Skeletal muscle cell (primary cell): ENCODE data around the gene NDUFS2.

Experiments
- DNase-seq: peaks from one replicate; pipeline ENCODE4 v3.0.0-alpha.2; 2010; ENCODE audit warnings: low read depth
- H3K4me3 ChIP-seq: 2 replicates; pipeline ENCODE4 v1.5.1; 2011; ENCODE audit warnings: low read depth, mild to moderate bottlenecking, control low read depth, low read length, moderate library complexity

NDUFS2 gene

DNA sequence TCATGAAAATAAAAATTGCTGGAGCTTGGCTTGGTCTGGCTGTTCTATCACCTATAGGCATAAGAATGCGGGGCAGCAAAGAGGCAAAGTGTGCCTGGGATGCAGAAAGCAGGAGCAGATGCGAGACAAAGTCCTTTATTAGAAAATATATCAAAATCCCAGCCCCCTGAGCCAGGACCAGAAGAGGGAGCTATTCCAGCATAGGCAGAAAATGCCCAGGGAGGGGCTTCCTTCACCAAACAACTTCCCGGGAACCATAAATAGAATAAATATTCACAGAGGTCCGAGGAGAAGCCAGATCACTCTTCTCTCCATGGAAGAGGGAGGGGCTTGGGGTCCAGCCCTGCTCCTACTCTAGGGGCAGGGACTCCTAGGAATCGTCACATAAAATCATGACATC is 31.0 kb upstream of the NDUFS2 start:
- DNase-seq, result no peak
- H3K4me3 ChIP-seq, result no peak overlapping the region

DNA sequence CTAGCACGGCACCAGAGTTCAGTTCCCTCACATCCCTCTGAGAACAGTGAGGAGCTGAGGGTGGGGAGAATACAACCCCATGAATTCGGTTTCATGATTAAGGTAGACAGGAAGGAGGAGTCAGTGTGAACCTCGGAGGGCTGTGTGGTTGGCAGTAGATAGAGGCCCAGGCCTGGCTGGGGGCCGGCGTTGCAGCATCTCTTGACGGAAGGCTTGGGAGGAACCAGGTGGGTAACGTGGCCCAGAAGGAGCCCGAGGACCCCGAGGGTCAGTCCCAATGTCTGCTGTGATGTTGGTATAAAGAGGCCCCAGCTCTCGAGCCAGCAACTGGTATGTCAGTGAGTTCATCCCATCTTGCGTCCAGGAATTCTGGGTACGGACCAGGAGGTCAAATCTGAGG is 30.5 kb upstream of the NDUFS2 start:
- H3K4me3 ChIP-seq, result no peak overlapping the region
- no peak for DNase-seq

DNA sequence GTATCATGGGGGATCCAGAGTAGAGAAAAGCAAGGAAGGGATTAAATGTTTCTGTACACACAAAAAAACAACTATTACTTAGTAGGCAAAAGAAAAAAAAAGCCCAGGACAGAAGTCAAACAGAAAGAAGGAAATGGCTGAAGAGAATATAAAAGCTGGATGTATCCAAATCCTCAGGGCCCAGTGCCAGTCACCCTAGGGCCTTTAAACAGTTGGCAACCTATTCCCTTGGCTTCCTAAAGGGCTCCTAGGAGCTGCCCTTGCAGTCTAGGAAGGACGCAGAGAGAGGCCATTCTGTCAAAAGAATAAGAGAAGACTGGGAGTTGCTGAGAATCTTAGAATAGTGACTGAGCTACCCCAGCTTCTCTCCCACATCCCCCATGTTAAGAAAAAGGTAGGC is 29.8 kb upstream of the NDUFS2 start:
- H3K4me3 ChIP-seq, result no peak overlapping the region
- DNase-seq, result no peak

DNA sequence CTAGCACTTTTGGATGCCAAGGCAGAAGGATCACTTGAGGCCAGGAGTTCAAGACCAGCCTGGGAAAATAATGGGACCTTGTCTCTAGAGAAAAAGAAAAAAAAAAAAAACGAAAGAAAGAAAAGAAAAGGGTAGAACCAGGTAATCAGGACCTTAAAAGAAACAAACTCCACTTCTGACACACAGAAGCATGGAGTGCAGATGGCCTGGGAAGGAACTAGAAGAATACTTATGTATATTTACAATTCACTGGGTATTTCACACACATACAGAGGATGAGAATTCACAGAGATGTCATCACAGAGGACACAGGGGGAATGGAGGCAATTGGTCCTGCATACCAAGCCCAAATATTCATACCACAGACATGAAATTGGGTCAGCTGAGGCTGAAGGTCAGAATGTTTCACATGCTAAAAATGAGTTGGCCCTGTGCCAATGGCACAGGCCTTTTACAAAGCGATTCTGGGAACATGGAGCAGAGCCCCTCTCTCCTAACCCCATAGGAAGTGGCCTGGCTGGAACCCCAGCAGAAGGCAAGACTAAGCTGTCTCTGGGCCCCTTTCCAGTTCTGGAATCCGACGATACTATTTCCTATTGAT is 29.3 kb upstream of the NDUFS2 start:
- no peak overlapping the region for H3K4me3 ChIP-seq
- peak; percentile 100 for DNase-seq

DNA sequence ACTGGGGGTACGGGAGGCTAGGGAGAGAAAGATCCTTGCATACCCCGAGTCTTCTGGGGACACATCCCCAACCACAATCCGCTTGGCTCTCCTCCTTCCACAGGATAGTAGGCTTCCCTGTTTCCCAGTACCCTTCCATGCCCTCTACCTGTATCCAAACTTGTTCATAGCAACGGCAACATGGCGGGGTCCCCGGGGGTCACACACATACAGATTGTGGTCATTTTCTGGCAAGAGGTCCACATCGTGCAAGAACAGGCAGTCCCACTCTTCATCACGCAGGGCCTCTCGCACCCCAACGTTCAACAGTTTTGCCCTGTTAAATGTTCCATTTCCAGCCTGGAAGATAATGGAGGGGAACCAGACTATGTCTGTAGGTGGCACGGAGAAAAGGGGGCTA is 28.5 kb upstream of the NDUFS2 start:
- H3K4me3 ChIP-seq, result no peak overlapping the region
- no peak for DNase-seq

DNA sequence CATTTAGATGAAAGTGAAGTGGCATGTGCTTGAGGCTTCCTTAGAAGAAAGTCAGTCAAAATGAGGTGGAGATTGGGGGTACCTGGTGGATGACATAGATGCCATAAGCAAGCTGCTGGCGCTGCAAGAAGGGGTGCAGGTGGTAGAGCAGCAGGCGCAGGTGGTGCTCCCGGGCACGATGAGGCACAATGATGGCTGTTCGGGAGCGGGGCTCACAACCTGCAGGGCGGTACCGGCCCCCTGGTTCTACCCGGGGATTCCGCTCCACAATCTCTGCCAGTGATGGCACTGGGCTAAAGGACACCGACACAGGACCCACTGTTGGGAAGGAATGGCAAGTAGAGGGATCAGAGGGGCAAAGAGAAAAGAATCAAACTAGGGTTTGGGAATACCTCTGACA is 27.3 kb upstream of the NDUFS2 start:
- H3K4me3 ChIP-seq, result no peak overlapping the region
- no peak for DNase-seq

DNA sequence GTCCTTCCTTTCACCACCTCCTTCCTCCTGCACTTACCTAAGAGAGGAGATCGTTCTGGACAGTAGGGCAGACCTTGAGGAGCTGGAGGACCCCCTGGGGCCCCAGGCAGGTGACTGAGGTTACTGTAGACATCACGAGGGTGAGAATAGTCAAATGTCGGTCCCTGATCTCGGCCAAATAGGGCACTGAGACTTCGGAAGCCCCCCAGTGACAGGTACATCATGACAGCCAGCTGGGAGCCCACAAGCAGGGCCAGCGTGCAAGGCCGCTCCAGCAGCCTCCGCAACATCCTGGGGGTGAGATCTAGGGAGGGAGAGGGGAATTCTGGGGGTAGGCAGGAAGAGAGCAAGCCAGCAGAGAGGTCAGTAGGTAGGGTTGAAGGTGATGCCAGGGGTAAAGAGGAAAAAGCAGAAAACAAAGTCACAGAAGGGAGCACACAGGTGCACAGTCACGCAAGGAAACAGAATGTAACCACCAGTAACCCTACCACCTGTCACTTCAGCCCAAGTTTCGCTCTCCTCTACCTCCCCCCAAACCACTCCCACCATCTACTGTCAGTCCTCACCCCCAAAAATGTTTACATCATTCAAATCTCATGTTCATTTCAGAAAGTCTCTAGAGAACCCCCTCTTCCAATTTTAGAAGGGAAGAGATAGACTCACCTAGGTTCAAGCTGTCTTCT is 26.3 kb upstream of the NDUFS2 start:
- no peak for DNase-seq
- H3K4me3 ChIP-seq, result peak overlapping the region; percentile 89

DNA sequence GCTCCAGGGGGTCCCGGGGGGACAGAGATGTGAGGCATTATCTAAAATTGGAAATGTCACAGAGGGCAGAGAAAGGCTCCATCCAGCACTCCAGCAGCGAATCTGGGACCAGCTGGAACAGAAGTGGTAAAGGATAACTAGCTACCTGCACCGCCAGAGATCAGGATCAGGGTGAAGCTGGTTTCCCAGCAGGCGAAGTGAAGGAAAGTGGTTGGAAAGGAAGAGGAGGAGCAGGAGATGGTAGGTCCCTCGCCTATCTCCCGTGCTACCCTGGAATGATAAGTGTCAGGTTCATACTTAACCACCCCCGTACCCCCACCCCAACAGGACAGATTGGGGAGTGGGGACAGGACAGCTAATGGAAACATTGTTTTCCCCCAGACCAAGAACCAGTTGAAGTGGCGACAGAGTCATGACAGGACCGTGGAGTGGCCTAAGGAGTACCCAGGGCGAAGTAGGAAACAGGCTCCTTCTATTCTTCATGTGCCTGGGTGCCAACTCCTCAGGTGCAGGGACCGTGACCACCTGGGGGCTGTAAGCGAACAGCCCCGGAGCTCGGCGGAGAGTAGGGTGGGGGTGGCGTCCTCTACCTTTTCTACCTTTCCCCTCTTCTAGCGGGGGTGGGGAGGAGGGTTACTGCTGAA is 25.6 kb upstream of the NDUFS2 start:
- no peak for DNase-seq
- H3K4me3 ChIP-seq, result peak overlapping the region; percentile 89

DNA sequence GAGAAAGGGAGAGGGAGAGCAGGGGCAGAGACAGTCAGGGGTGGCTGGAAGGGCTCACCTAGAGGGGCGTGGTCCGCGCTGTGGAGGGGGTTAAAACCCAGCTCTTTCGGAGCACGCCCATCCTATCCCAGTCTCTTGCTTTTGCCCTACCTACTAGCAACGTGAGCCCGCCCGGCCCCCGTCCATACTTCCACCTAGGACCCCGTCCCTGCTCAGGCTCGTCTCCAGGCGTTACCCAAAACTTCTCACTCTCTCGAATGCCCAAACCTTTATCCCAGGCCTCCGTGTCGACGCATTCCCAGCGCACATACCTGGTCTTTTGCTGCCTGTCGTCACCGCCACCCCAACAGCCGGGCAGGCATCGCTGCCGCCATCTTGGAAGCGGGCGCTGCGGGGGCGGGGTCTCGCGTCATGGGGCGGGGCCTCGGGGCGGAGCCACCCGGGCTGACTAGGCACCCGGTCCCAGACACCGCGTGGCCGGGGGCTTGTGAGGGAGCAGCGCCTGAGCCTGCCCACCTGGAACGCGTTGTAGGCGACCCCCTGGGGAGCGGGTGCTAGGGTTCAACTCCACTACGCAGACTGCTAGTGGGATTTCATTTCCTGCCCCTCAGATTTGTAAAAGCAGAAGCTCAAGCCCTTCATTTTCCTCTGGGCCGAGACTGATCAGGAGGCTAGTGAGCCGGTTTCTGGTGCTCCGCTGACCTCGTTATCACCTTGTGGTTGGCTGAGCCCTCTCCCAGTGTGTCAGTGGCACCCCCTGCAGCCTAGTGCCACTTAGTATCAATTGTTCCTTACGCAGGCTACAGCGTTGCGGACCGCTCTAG is 24.8 kb upstream of the NDUFS2 start, which contains the start of gene B4GALT3:
B4GALT3 (minus strand) TSS at position 396 of the 824 bp plus-strand sequence. CDS start 1,447 bp downstream, outside the sequence.
- peak within 1 kb of the TSS; percentile 89 for H3K4me3 ChIP-seq

DNA sequence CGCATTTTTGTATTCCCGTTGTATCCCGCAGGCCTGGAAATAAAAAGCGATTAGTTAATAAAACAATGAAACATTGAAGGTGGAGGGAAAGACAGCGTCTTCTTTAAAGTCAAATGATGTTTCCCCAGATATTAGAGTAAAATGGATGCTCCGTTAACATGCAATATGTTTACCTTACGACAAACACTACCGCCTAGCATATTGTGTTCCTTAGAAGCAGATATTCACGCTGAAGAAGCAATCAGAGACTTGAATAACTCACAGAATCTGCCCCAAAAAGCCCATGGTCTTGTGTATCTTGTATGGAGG is 24.3 kb upstream of the NDUFS2 start:
- H3K4me3 ChIP-seq, result peak overlapping the region; percentile 89

More for the DNA sequence above, 24.8 kb upstream of the NDUFS2 start, which contains the start of gene B4GALT3:
- DNase-seq, result peak; percentile 41

DNA sequence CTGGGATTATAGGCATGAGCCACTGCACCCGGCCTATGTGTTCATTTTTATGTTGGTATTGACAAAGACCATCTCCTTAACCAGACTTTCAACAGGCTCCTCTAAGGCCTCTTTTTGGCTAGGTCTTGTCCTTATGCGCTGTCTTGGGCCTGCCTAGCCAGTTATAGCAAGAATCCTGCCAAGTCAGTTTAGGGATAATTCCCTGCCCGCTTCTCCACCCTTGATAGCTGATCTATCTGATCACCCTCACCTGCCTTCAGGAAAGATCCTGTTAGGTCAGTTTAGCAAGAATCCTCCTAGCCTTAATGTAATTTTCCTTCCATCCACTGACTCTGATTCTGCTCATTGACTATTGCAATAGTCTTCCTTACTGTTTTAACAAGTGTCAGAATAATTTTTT is 22.5 kb upstream of the NDUFS2 start:
- DNase-seq, result no peak
- H3K4me3 ChIP-seq, result no peak overlapping the region

More for the DNA sequence above, 24.3 kb upstream of the NDUFS2 start:
- DNase-seq, result no peak

DNA sequence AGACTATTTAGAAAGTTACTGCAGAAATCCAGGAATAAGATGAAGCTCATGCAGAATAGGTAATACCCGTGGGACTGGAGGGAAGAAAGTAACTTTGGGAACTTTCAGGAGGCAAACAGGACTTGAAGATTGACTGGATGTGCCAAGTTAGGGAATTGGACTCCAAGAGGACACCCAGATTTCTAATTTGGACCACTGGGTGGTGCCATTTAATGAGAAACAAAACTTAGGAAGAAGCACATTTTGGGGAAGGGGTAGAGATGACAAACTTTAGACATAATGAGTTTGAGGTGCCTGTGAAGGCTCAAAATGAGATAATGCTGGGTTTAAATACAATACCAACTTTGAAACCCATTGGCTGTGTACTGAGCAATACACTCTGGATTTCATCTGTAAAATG is 21.5 kb upstream of the NDUFS2 start:
- H3K4me3 ChIP-seq, result no peak overlapping the region
- DNase-seq, result no peak

DNA sequence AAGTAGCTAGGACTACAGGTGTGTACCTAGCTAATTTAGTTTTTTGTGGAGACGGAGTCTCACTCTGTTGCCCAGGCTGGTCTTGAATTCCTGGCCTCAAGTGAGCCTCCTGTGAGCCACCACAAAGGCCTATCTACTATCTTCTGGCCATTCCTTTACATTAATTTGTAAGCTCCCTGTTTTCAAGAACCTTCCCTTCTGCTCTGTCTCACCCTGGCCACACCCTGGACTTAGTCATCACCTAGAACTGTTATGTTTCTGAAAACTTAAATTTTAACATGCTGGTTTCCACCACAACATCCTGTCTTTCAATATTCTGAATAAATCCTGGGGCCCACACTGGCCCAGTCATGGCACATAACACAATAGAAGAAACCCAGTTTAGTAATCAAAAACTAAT is 20.0 kb upstream of the NDUFS2 start:
- H3K4me3 ChIP-seq, result no peak overlapping the region
- DNase-seq, result no peak

DNA sequence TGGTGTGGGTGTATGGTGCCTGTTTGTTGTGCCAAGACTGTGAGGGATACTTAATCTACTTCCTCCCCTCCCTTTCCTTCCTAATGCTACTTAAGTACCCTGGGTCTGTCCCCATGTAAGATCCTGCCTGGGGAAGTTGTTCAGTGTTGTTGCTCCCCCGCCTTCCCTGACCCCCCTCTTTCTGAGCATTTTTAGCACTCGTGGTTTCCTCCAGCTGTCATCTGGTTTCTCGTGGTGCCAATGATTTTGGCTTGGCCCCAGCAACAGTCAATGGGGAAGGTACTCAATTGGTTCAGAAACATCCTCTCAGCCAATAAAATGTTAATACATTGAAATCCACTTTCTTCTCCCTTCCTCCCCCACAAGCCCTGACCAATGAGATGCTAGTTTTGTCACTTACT is 16.9 kb upstream of the NDUFS2 start:
- H3K4me3 ChIP-seq, result no peak overlapping the region
- DNase-seq, result peak; percentile 54

DNA sequence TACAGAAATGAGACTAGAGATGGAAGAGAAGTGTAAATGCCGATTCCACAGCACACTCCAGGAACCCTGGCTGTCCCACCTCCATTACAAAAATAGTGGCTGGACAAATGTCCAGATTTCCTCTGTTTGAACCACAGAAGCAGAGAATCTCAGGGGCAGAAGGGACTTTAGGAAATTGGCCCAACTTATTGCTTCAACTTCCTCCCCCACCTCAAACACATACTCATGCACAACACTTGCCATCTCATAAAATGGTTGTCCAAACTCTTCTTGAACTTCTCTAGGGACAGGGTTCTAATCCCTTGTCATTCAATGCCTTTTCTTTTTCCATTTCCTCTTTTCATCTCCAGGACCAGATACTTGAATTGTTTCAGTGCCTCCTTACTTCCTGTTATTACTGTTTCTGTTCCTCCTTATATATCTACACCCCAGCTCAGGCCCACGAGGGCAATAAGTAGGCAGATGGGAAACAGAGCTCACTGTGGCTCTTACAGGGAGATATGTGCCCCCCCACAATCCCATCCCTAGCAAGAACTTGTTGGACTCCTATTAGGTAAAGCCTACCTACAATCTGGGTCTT is 16.3 kb upstream of the NDUFS2 start:
- no peak for DNase-seq
- no peak overlapping the region for H3K4me3 ChIP-seq

DNA sequence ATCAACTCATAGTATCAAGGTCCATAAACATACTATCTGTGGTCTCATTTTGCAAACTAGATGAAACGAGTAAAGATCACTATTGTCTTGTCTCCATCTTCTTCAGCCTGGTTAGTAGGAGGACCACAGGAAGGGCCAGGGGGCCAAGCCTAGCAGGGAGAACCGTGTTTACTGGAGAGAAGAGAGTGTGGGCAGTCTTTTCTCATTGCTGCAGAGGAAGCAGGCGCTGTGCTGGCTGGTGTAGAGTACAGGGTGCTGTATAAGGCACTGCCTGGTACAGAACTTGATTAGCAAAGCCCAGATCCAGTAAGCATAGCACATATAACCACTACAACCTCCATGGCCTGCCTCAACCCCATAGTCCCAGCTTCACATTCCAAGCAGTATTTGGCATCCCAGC is 14.9 kb upstream of the NDUFS2 start:
- no peak overlapping the region for H3K4me3 ChIP-seq
- no peak for DNase-seq

DNA sequence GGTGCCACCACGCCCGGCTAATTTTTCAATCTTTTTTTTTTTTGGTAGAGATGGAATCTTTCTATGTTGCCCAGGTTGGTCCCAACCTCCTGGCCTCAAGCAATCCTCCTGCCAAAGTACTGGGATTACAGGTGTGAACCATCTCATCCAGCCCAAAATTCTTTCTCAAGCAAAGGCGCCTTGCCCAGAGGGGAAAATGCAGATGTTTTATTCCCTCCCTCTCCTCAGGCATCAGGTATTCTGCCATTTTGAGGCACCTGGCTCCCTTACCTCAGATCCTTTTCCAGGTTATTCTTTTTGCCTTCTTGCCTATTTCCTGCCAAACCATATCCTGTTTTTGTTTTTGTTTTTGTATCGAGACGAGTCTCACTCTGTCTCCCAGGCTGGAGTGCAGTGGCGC is 13.8 kb upstream of the NDUFS2 start:
- DNase-seq, result no peak
- H3K4me3 ChIP-seq, result no peak overlapping the region

DNA sequence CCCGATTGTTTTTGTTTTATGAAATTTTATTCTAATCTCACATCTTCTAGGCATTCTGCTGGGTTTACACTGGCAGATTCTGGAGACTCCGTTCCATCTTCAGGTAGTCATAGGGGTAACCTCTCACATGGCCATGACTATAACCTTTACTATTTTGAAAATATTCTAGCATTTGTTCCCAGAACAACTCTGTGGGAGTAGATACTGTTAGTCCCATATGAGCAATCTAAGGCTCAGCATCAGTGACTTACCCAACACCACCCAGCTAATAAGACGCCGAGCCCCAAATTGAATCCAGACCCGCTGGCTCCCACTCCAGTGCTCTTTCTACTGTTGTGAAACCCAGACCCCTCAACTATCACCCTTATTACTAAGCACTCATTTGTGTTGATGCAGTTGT is 13.1 kb upstream of the NDUFS2 start:
- H3K4me3 ChIP-seq, result no peak overlapping the region
- DNase-seq, result no peak

DNA sequence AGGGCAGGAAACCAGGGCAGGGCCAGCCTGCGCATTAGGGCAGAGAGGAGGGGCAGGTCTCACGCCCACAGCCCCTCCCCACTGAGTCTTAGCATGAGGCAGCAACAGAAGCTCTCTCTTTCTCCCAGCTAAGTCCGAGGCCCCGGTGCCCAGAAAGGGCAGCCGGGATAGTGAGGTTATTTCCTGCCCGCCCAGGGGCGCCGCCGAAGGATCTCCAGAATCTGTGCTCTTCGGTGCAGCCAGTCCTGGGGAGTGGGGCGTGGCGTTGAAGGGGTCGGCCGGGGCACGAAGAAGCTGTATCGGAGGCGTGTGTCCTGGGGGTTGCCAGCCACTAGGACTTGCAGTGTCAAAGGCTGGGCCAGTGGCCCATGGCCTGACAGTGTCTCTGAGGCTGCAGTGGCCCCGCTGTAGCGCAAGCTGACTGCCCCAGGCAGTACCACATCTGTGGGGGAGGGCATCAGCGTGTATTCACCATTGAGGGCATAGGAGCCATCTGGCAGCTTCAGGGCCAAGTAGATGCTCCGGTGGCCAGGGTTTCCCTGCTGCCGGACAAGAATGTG is 11.1 kb upstream of the NDUFS2 start:
- H3K4me3 ChIP-seq, result no peak overlapping the region
- no peak for DNase-seq

DNA sequence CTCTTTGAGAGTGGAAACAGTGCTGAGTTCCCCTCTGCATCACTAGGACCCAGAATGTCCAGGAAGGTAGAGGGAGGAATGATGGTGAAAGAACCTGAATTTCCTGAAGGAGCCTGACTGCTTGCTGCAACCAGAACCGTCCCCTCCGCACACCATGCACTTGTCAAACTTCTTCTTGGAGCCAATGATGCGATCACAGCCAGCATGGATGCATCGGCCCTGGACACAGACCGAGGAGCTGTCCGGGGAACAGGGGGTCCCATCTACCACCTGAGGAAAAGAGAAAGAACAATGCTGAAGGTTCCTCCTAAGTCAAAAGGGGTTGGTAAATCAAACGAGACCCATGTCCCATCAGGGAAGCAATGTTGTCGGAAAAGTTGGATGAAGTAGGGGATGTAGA is 10.2 kb upstream of the NDUFS2 start:
- no peak overlapping the region for H3K4me3 ChIP-seq
- no peak for DNase-seq
